IPS-15b (cell line): ENCODE measurements around the gene SEMA5B.

Source experiments
- H3K27me3 ChIP-seq: one replicate; pipeline ENCODE4 v1.6.1; 2013; ENCODE audit warnings: low read length; ENCODE audit not compliant: control insufficient read depth, insufficient read depth
- H3K36me3 ChIP-seq: one replicate; pipeline ENCODE4 v1.6.1; 2013; ENCODE audit warnings: low read length; ENCODE audit not compliant: control insufficient read depth, insufficient read depth
- H3K4me1 ChIP-seq: one replicate; pipeline ENCODE4 v1.6.1; 2013; ENCODE audit warnings: mild to moderate bottlenecking, low read length; ENCODE audit not compliant: control insufficient read depth, insufficient read depth
- H3K4me3 ChIP-seq: one replicate; pipeline ENCODE4 v1.5.1; 2013; ENCODE audit warnings: low read depth, low read length
- H3K9ac ChIP-seq: one replicate; pipeline ENCODE4 v1.6.1; 2013; ENCODE audit warnings: low read depth, mild to moderate bottlenecking, low read length
- H3K9me3 ChIP-seq: one replicate; pipeline ENCODE4 v1.6.1; 2013; ENCODE audit warnings: mild to moderate bottlenecking, low read length; ENCODE audit not compliant: control insufficient read depth, insufficient read depth

The SEMA5B gene, protein sequence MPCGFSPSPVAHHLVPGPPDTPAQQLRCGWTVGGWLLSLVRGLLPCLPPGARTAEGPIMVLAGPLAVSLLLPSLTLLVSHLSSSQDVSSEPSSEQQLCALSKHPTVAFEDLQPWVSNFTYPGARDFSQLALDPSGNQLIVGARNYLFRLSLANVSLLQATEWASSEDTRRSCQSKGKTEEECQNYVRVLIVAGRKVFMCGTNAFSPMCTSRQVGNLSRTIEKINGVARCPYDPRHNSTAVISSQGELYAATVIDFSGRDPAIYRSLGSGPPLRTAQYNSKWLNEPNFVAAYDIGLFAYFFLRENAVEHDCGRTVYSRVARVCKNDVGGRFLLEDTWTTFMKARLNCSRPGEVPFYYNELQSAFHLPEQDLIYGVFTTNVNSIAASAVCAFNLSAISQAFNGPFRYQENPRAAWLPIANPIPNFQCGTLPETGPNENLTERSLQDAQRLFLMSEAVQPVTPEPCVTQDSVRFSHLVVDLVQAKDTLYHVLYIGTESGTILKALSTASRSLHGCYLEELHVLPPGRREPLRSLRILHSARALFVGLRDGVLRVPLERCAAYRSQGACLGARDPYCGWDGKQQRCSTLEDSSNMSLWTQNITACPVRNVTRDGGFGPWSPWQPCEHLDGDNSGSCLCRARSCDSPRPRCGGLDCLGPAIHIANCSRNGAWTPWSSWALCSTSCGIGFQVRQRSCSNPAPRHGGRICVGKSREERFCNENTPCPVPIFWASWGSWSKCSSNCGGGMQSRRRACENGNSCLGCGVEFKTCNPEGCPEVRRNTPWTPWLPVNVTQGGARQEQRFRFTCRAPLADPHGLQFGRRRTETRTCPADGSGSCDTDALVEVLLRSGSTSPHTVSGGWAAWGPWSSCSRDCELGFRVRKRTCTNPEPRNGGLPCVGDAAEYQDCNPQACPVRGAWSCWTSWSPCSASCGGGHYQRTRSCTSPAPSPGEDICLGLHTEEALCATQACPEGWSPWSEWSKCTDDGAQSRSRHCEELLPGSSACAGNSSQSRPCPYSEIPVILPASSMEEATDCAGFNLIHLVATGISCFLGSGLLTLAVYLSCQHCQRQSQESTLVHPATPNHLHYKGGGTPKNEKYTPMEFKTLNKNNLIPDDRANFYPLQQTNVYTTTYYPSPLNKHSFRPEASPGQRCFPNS

DNA sequence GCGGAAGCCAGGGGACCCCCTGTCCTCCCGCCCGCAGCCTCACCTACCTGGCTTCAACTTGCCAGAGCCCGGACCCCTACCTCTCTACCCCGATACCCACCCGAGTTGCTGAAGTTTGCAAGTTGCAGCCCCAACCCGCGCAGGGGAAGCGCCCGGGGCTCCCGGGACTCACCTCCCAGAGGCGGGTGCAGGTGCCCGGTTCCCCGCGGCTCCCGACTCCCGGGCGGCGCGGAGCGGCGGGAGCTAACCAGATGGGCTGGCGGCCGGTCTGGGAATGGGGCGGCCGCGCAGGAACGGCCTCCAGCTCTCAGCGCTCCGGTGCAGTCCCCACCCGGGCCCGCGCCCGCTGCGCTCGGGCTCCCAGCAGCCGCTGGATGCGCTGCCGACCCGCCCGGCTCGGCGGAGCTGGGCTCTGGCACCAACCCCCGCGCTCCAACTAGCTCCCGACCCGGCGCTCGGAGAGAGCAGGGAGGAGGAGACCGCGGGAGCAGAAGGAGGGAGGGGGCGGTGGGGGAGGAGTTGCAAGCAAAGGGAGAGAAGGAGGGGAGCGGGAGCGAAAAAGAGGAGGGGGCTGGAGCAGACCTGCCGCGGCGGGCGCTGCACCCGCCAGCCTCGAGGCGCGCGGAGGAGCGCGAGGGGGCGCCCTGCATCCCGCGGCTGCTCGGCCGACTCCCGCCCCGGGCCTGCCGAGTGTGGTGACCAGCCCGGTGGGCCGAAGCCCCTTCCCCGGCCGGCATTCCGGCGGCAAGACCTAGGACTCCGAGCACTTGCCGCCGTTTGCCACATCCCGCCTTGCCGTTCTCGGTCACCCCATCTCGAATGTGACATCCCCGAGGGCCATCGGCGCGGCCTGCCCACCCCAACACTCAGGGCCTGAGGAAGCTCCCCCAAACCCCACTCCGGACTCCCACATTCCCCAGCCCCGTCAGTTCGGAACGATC lies at the start of gene SEMA5B:
Gene SEMA5B (minus strand): TSS at position 472 of the 941 bp plus-strand sequence. CDS start 66,500 bp downstream, outside the sequence.
- peaks cover 58% of the 10 kb centered on the region for H3K27me3 ChIP-seq
- peak within 1 kb of the TSS; percentile 58 for H3K9ac ChIP-seq
- H3K9me3 ChIP-seq: no peaks in the 10 kb centered on the region
- peaks cover 10% of the 10 kb centered on the region for H3K4me1 ChIP-seq
- peak within 1 kb of the TSS; percentile 70 for H3K4me3 ChIP-seq
- H3K36me3 ChIP-seq: no peaks in the 10 kb centered on the region

DNA sequence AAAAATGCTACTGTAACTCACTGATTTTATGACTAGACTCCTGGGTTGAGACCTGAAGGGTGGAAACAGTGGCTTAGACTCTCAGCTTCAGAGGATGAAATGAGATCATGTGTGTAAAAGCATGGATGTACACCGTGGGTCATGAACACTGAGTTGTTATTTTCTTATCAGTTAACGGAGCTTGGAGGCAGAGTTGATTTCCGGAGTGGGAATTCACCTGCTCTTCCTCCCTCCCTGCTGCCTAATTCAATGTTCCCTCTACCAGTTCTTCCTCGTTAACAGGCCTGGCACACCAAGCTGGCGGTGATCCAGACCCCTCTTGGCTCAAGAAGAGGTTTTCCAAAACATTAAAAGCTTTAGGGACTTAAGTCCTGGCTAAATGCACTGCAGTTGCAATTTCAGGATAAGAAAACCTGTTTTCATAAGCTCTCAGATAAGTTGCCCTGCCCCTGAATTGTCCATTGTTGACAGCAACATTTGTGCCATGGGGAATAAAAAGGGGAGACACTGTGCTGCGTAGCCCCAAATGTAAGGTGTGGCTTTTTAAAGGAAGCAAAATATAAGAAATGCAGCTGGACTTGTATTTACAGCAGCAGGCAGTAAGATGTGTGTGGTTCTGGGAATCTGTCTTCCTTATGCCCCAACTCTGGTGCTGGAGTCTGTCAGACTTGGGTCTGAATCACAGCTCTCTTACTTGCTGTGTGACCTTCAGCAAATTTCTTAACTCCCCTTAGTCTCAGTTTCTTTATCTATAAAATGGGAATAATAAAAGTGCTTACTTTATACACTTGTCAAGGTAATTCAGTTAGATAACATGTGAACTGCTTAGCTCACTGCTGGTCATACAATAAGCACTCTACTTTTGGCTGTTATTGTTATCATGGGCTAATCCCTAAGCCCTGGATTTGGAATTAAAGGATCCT lies 49.2 kb upstream of the SEMA5B start:
- Histone ChIP-seq H3K9me3 (no peaks in the 10 kb centered on the region), H3K27me3 (no peaks in the 10 kb centered on the region), H3K4me3 (no peak overlapping the region), H3K4me1 (peaks cover 3% of the 10 kb centered on the region), H3K36me3 (no peaks in the 10 kb centered on the region), H3K9ac (no peak overlapping the region)

DNA sequence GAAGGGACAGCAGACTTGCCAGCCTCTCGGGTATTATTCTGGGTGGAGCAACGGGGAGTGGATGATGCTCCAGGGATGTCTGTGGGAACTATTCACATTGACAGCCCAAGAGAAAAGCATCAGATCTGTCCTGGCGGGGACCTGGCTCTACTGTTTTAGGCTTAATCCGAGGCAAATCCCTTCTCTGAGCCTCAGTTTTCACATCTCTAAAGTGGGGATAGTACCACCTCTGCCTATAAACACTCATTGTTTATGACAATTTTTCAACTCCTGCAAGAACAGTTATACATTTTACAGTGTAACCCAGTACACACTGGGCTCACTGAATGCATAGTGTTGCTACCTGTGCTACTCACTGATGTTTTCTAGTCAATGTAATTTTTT lies 48.5 kb upstream of the SEMA5B start:
- H3K4me1 ChIP-seq: no peaks in the 10 kb centered on the region
- no peak overlapping the region for H3K9ac ChIP-seq
- no peaks in the 10 kb centered on the region for H3K9me3 ChIP-seq
- H3K4me3 ChIP-seq: no peak overlapping the region
- no peaks in the 10 kb centered on the region for H3K27me3 ChIP-seq
- no peaks in the 10 kb centered on the region for H3K36me3 ChIP-seq

DNA sequence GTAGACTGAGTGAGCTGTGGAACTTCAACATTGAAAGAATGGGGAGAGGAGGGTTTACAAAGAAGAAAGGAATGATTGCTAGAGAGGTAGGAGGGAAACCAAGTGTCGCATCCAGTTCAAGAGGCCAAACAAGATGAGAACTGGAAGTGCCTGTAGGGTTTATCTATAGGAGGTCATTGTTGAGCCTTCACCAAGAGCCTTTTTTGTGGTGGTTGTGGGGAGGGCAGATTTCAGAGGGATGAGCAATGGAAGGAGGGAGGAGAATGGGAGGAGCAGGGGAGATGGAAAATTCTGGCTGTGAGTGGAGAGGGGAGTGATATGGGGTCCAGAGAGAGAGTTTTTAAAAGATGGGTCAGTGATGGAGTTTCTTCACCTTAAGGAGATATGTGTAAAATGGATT lies 47.8 kb upstream of the SEMA5B start:
- Histone ChIP-seq H3K36me3 (no peaks in the 10 kb centered on the region), H3K9me3 (no peaks in the 10 kb centered on the region), H3K4me3 (no peak overlapping the region), H3K27me3 (no peaks in the 10 kb centered on the region), H3K9ac (no peak overlapping the region), H3K4me1 (no peaks in the 10 kb centered on the region)

GRCh38 chr3:123072564-123072963 lies 45.0 kb upstream of the SEMA5B start:
- H3K4me1 ChIP-seq: peaks cover 2% of the 10 kb centered on the region
- no peak overlapping the region for H3K9ac ChIP-seq
- no peaks in the 10 kb centered on the region for H3K36me3 ChIP-seq
- no peaks in the 10 kb centered on the region for H3K27me3 ChIP-seq
- H3K4me3 ChIP-seq: no peak overlapping the region
- no peaks in the 10 kb centered on the region for H3K9me3 ChIP-seq

DNA sequence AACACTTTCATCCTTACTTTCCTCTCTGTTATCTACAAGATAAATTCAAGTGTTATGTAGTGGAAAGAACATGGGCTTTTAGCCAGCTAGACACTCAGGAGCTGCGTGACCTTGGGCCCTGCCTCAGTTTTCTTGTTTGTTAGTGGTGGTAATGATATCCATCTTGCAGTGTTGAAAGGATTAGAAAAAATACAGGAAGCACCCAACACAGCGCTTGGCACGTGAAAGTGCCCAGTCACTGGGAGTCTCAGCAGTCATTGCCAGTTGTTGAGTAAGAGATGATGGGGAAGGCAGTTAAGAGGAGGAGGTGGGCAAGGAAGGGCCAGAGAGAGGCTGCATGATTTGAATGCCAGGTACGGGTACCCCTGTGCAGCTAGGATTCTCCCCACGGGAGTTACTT lies 44.6 kb upstream of the SEMA5B start:
- Histone ChIP-seq H3K36me3 (no peaks in the 10 kb centered on the region), H3K9ac (no peak overlapping the region), H3K9me3 (no peaks in the 10 kb centered on the region), H3K4me1 (peaks cover 2% of the 10 kb centered on the region), H3K4me3 (no peak overlapping the region), H3K27me3 (no peaks in the 10 kb centered on the region)

GRCh38 chr3:123071581-123071980 lies 44.0 kb upstream of the SEMA5B start:
- H3K9me3 ChIP-seq: no peaks in the 10 kb centered on the region
- peaks cover 2% of the 10 kb centered on the region for H3K4me1 ChIP-seq
- no peak overlapping the region for H3K9ac ChIP-seq

GRCh38 chr3:123071146-123071545 lies 43.6 kb upstream of the SEMA5B start:
- Histone ChIP-seq H3K9me3 (no peaks in the 10 kb centered on the region), H3K4me3 (no peak overlapping the region), H3K27me3 (peaks cover 5% of the 10 kb centered on the region), H3K9ac (no peak overlapping the region), H3K4me1 (peaks cover 2% of the 10 kb centered on the region), H3K36me3 (no peaks in the 10 kb centered on the region)

More at GRCh38 chr3:123071581-123071980, 44.0 kb upstream of the SEMA5B start:
- H3K36me3 ChIP-seq: no peaks in the 10 kb centered on the region
- H3K27me3 ChIP-seq: peaks cover 1% of the 10 kb centered on the region
- no peak overlapping the region for H3K4me3 ChIP-seq

DNA sequence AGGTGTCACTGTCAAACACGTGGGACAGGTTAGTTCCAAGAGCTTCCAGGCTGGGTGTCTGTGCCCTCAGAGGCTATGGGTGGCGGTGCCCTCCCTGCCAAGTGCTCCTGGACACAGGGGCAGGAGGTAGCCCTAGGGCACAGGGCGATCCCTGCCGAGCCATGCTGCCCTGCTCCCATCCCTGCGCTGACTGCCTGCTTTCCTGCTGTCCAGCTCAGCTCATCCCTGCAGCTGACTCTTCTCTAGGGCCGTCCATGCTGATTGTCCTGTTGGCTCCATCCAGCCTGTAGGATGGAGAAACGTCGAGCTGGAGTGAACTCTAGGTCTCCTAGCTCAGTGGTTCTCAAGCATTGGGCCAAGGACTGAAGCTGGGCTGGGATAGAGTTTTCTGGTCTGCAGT lies 42.9 kb upstream of the SEMA5B start:
- no peaks in the 10 kb centered on the region for H3K36me3 ChIP-seq
- H3K4me3 ChIP-seq: no peak overlapping the region
- no peak overlapping the region for H3K9ac ChIP-seq
- peaks cover 8% of the 10 kb centered on the region for H3K27me3 ChIP-seq
- peaks cover 2% of the 10 kb centered on the region for H3K4me1 ChIP-seq
- H3K9me3 ChIP-seq: no peaks in the 10 kb centered on the region

GRCh38 chr3:123068601-123069381 lies 41.2 kb upstream of the SEMA5B start:
- peaks cover 2% of the 10 kb centered on the region for H3K4me1 ChIP-seq
- H3K4me3 ChIP-seq: peak overlapping the region; percentile 92
- H3K9ac ChIP-seq: no peak overlapping the region
- no peaks in the 10 kb centered on the region for H3K9me3 ChIP-seq
- H3K27me3 ChIP-seq: peaks cover 8% of the 10 kb centered on the region
- no peaks in the 10 kb centered on the region for H3K36me3 ChIP-seq
